H1 (cell line): ENCODE results near the gene TAF10. TPM values are rescaled to one million over a fixed set of nuclear protein-coding genes. Genes with fewer than 3 reads are reported as not detected.

Experiments used
- CTCF ChIA-PET: fragments of 300-600 bp; sonication (Branson Sonifier 250); formaldehyde crosslinking; loops from one replicate; lab custom pipeline; 2021; ENCODE audit not compliant: partially characterized antibody; lab: Charles Lee
- POLR2A ChIA-PET: fragments of 300-600 bp; sonication (Branson Sonifier 250); formaldehyde crosslinking; loops from one replicate; lab custom pipeline; 2021; ENCODE audit warnings: inconsistent platforms; ENCODE audit not compliant: partially characterized antibody; lab: Charles Lee
- DNase-seq, 2 experiments: peaks; one replicate each; pipeline versions ENCODE4 v3.0.0 to v3.0.0-alpha.2; 2010 to 2022; ENCODE audit warnings: low spot score in 2 of 2, low read depth in 1 of 2, mixed read lengths in 1 of 2
- FAIRE-seq: peaks from 2 replicates; lab custom pipeline; 2011; peaks lifted over from hg19 to GRCh38; lab: Jason Lieb, UNC
- H2AFZ ChIP-seq: 2 replicates; pipeline ENCODE4 v1.8.1; 2012; ENCODE audit warnings: low read length, inconsistent platforms
- H2AK5ac ChIP-seq: 2 replicates; pipeline ENCODE4 v1.6.1; 2013; ENCODE audit warnings: low read depth, low read length
- H2BK120ac ChIP-seq: replicated peaks from 2 replicates; pipeline ENCODE3; 2013; ENCODE audit warnings: low read depth, low read length, inconsistent platforms
- H2BK12ac ChIP-seq: 2 replicates; pipeline ENCODE4 v1.6.1; 2013; ENCODE audit warnings: low read depth, low read length
- H2BK15ac ChIP-seq: 2 replicates; pipeline ENCODE4 v1.6.1; 2013; ENCODE audit warnings: low read length
- H2BK20ac ChIP-seq: 2 replicates; pipeline ENCODE4 v1.6.1; 2013; ENCODE audit warnings: low read length
- H2BK5ac ChIP-seq: 2 replicates; pipeline ENCODE4 v1.6.1; 2013; ENCODE audit warnings: low read depth, low read length
- H3K14ac ChIP-seq: 2 replicates; pipeline ENCODE4 v1.6.1; 2013; ENCODE audit warnings: inconsistent platforms; ENCODE audit not compliant: insufficient read length
- H3K18ac ChIP-seq: 2 replicates; pipeline ENCODE4 v1.6.1; 2013; ENCODE audit warnings: low read length; ENCODE audit errors: extremely low read depth
- H3K23ac ChIP-seq: 2 replicates; pipeline ENCODE4 v1.6.1; 2013; ENCODE audit warnings: inconsistent platforms; ENCODE audit not compliant: insufficient read length
- H3K23me2 ChIP-seq: 2 replicates; pipeline ENCODE4 v1.6.1; 2013; ENCODE audit warnings: low read depth, low read length
- H3K27ac ChIP-seq: 2 replicates; pipeline ENCODE4 v1.6.1; 2011; ENCODE audit warnings: low read depth, low read length, inconsistent platforms
- H3K27me3 ChIP-seq, 4 experiments: replicated peaks in 1 of 4; 1 replicate in 1 of 4; 2 replicates in 3 of 4; pipeline versions ENCODE4 v1.6.1 to v1.8.1; 2011 to 2013; ENCODE audit warnings: low read length in 3 of 4, mild to moderate bottlenecking in 3 of 4, inconsistent platforms in 2 of 4, mixed read lengths in 2 of 4, moderate library complexity in 1 of 4; ENCODE audit not compliant: control insufficient read depth in 3 of 4, insufficient read depth in 3 of 4; ENCODE audit errors: extremely low read depth in 1 of 4
- H3K36me3 ChIP-seq, 4 experiments: 2 replicates each; pipeline versions ENCODE4 v1.6.1 to v1.8.1; 2011 to 2013; ENCODE audit warnings: mild to moderate bottlenecking in 4 of 4, low read length in 3 of 4, moderate library complexity in 2 of 4, control low read depth in 1 of 4, inconsistent platforms in 1 of 4; ENCODE audit not compliant: insufficient read depth in 4 of 4, control insufficient read depth in 2 of 4
- H3K4ac ChIP-seq: replicated peaks from 2 replicates; pipeline ENCODE3; 2013; ENCODE audit warnings: low read length, low read depth, mixed read lengths, inconsistent platforms; ENCODE audit not compliant: insufficient read length
- H3K4me1 ChIP-seq, 4 experiments: replicated peaks in 1 of 4; 1 replicate in 1 of 4; 2 replicates in 3 of 4; pipeline versions ENCODE4 v1.6.1 to v1.8.1; 2011 to 2013; ENCODE audit warnings: low read length in 3 of 4, inconsistent platforms in 2 of 4, mixed read lengths in 1 of 4; ENCODE audit not compliant: insufficient read depth in 4 of 4, control insufficient read depth in 3 of 4
- H3K4me2 ChIP-seq, 2 experiments: 2 replicates each; pipeline versions ENCODE4 v1.6.1 to v1.8.1; 2011 to 2013; ENCODE audit warnings: low read depth in 2 of 2, low read length in 2 of 2, control low read depth in 1 of 2, inconsistent platforms in 1 of 2, mild to moderate bottlenecking in 1 of 2; ENCODE audit not compliant: insufficient read depth in 1 of 2
- H3K4me3 ChIP-seq, 4 experiments: fragments of 200-600, 300-600 bp in 1 of 4; sonication (generic), shearing (Covaris generic), sonication (Bioruptor Twin) in 1 of 4; 2 replicates each; pipeline versions ENCODE4 v1.5.1 to v1.8.1; 2011 to 2016; ENCODE audit warnings: low read length in 4 of 4, low read depth in 3 of 4, control low read depth in 2 of 4, inconsistent platforms in 2 of 4, mild to moderate bottlenecking in 2 of 4, mixed read lengths in 1 of 4, moderate library complexity in 1 of 4; ENCODE audit not compliant: insufficient read depth in 2 of 4; ENCODE audit errors: extremely low read depth in 1 of 4
- H3K56ac ChIP-seq: replicated peaks from 2 replicates; pipeline ENCODE3; 2013; ENCODE audit warnings: low read depth, mild to moderate bottlenecking, mixed read lengths, low read length, inconsistent platforms; ENCODE audit not compliant: insufficient read length
- H3K79me1 ChIP-seq: 2 replicates; pipeline ENCODE4 v1.6.1; 2013; ENCODE audit warnings: low read depth, low read length, control low read depth
- H3K79me2 ChIP-seq, 2 experiments: 2 replicates each; pipeline versions ENCODE4 v1.6.1 to v1.8.1; 2012 to 2013; ENCODE audit warnings: low read length in 2 of 2, mild to moderate bottlenecking in 2 of 2, inconsistent platforms in 1 of 2; ENCODE audit not compliant: insufficient read depth in 2 of 2, control insufficient read depth in 1 of 2
- H3K9ac ChIP-seq, 4 experiments: replicated peaks in 1 of 4; 1 replicate in 1 of 4; 2 replicates in 3 of 4; pipeline versions ENCODE4 v1.6.1 to v1.8.1; 2011 to 2013; ENCODE audit warnings: low read depth in 3 of 4, low read length in 3 of 4, control low read depth in 2 of 4, mild to moderate bottlenecking in 2 of 4, moderate library complexity in 2 of 4, inconsistent platforms in 1 of 4; ENCODE audit errors: extremely low read depth in 1 of 4
- H3K9me3 ChIP-seq, 2 experiments: 2 replicates each; pipeline versions ENCODE4 v1.6.1 to v1.8.1; 2012 to 2013; ENCODE audit warnings: mild to moderate bottlenecking in 2 of 2, moderate library complexity in 2 of 2, control low read depth in 1 of 2, inconsistent platforms in 1 of 2, low read depth in 1 of 2, low read length in 1 of 2, mixed read lengths in 1 of 2; ENCODE audit not compliant: insufficient read depth in 2 of 2
- H4K20me1 ChIP-seq, 2 experiments: replicated peaks in 1 of 2; 2 replicates each; pipeline versions ENCODE3 to v1.8.1; 2011 to 2013; ENCODE audit warnings: inconsistent platforms in 2 of 2, low read length in 2 of 2, mild to moderate bottlenecking in 1 of 2; ENCODE audit not compliant: insufficient read depth in 2 of 2, control insufficient read depth in 1 of 2
- H4K5ac ChIP-seq: 2 replicates; pipeline ENCODE4 v1.6.1; 2013; ENCODE audit warnings: low read length, low read depth, mixed read lengths, inconsistent platforms; ENCODE audit not compliant: insufficient read length
- H4K8ac ChIP-seq: 2 replicates; pipeline ENCODE4 v1.8.0; 2013; ENCODE audit warnings: mild to moderate bottlenecking, moderate library complexity, low read length, inconsistent platforms; ENCODE audit not compliant: insufficient read depth; ENCODE audit errors: extremely low read depth
- H4K91ac ChIP-seq: replicated peaks from 2 replicates; pipeline ENCODE3; 2013; ENCODE audit warnings: low read length, mixed read lengths, inconsistent platforms; ENCODE audit not compliant: insufficient read length
- BACH1 ChIP-seq: IDR thresholded peaks from 2 replicates; pipeline ENCODE4 v1.6.1; 2012; ENCODE audit warnings: low read length, improper control_type of control experiment
- BCL11A ChIP-seq, 2 experiments: IDR thresholded peaks; one replicate each; pipeline ENCODE4 v1.6.1; 2011; ENCODE audit warnings: low read depth in 2 of 2, low read length in 2 of 2, mild to moderate bottlenecking in 2 of 2
- FOSL1 ChIP-seq: IDR thresholded peaks from 2 replicates; pipeline ENCODE4 v1.6.1; 2011; ENCODE audit warnings: mild to moderate bottlenecking, low read depth, low read length, moderate library complexity; ENCODE audit not compliant: insufficient read depth
- KDM4A ChIP-seq: IDR thresholded peaks from one replicate; pipeline ENCODE4 v1.7.1; 2012; ENCODE audit warnings: low read depth, mild to moderate bottlenecking, moderate library complexity, low read length, inconsistent platforms; ENCODE audit not compliant: severe bottlenecking
- POLR2AphosphoS5 ChIP-seq: IDR thresholded peaks from 2 replicates; pipeline ENCODE4 v1.6.1; 2011; ENCODE audit warnings: low read depth, low read length
- POU5F1 ChIP-seq: IDR thresholded peaks from 2 replicates; pipeline ENCODE4 v1.6.1; 2011; ENCODE audit warnings: low read depth, mild to moderate bottlenecking, low read length, moderate library complexity
- RFX5 ChIP-seq: IDR thresholded peaks from 2 replicates; pipeline ENCODE4 v1.6.1; 2011; ENCODE audit warnings: low read depth, low read length, improper control_type of control experiment, borderline replicate concordance
- RNF2 ChIP-seq: fragments of 200-900, 300-1000 bp; sonication (generic); IDR thresholded peaks from 2 replicates; pipeline ENCODE4 v1.7.1; 2016; ENCODE audit warnings: borderline replicate concordance, low read depth, mild to moderate bottlenecking, antibody characterized with exemption, low read length; ENCODE audit not compliant: poor library complexity, severe bottlenecking; ENCODE audit errors: missing control alignments
- RXRA ChIP-seq: IDR thresholded peaks from 2 replicates; pipeline ENCODE4 v1.6.1; 2011; ENCODE audit warnings: low read depth, mild to moderate bottlenecking, low read length, moderate library complexity; ENCODE audit not compliant: insufficient read depth
- SP1 ChIP-seq: IDR thresholded peaks from 2 replicates; pipeline ENCODE4 v1.6.1; 2011; ENCODE audit warnings: low read depth, low read length
- SRF ChIP-seq: IDR thresholded peaks from 2 replicates; pipeline ENCODE4 v1.6.1; 2011; ENCODE audit warnings: mild to moderate bottlenecking, low read depth, low read length, moderate library complexity
- YY1 ChIP-seq: IDR thresholded peaks from 2 replicates; pipeline ENCODE4 v1.6.1; 2011; ENCODE audit warnings: low read depth, mild to moderate bottlenecking, low read length
- WGBS, 2 experiments: shearing (Covaris generic) in 1 of 2; methylation state at CpG; one replicate each; pipeline versions ENCODE4 v1.1.6 to v1.1.7; 2013 to 2015; ENCODE audit warnings: low lambda C conversion rate in 2 of 2, mixed read lengths in 2 of 2, inconsistent platforms in 1 of 2, low coverage in 1 of 2, missing lambda C conversion rate in 1 of 2; ENCODE audit not compliant: insufficient replicate concordance in 2 of 2, insufficient coverage in 1 of 2, insufficient read length in 1 of 2; ENCODE audit errors: extremely low coverage in 1 of 2, missing lambda C conversion rate in 1 of 2; 5-methylcytosine and 5-hydroxymethylcytosine counted together
- polyA plus RNA-seq, 7 experiments: library from polyadenylated mRNA; depleted of rRNA in 3 of 7; stranded (reverse) in 5 of 7; unstranded in 2 of 7; fragments of >200 nt in 5 of 7; fragments of 200-250 nt in 2 of 7; gene quantifications; 1 replicate in 5 of 7; 2 replicates in 1 of 7; 4 replicates in 1 of 7; pipeline versions ENCODE4 v1.2.1 to v1.2.3, GENCODE V29; 2011 to 2013; ENCODE audit warnings: missing spikeins in 2 of 7, mixed read lengths in 2 of 7
- total RNA-seq: library from RNA; stranded (reverse); fragmentation: NEBNext Ultra II Directional; extraction: Animal tissue kit (Norgen Biotek cat#: 25700); gene quantifications from 2 replicates; pipeline ENCODE4 v1.2.1, GENCODE V29; 2021
- TF ChIP-seq, protein P1 (sequence below): IDR thresholded peaks from 2 replicates; pipeline ENCODE4 v1.6.1; 2011; ENCODE audit warnings: low read length, improper control_type of control experiment

Gene TAF10
- total and polyA plus RNA-seq, 2 of the 8 experiments (the other 6 are each of a cell fraction or from before 2014, with no cell fraction given) = 128 to 213 TPM

GRCh38 chr11:6563667-6564066, 48.3 kb downstream of the TAF10 start:
- no peak overlapping the region for H3K14ac ChIP-seq
- H3K79me1 ChIP-seq = no peaks in the 10 kb centered on the region
- no peak overlapping the region for H2BK5ac ChIP-seq
- no peak overlapping the region for H2AK5ac ChIP-seq
- H2BK120ac ChIP-seq = no peak overlapping the region
- no peak overlapping the region for H2BK20ac ChIP-seq
- DNase-seq (no peak), FAIRE-seq (no peak)
- ChIA-PET POLR2A (interaction anchor here (1.0 to 1.6 kb wide), 2 partner anchors 10 to 61 kb away, joined by 3 to 5 read pairs; no protein-coding TSS in a partner anchor), CTCF (interaction anchor here (0.8 to 3.3 kb wide), 11 partner anchors 7 to 184 kb away, joined by 3 to 14 read pairs (median 4); no protein-coding TSS in a partner anchor)
- 85% methylated on average over 10 of the region's 10 CpGs; no CpG with 5 or more reads in 1 of the 2 experiments for WGBS, 2 experiments
- no peak overlapping the region for H2BK12ac ChIP-seq
- H3K27ac ChIP-seq = no peak overlapping the region
- no peak overlapping the region for H2BK15ac ChIP-seq
- no peak overlapping the region for H3K4me2 ChIP-seq
- no peak overlapping the region for H3K18ac ChIP-seq
- H3K9ac ChIP-seq = no peak overlapping the region
- H4K91ac ChIP-seq = no peak overlapping the region
- H3K27me3 ChIP-seq = peaks cover 0 to 2% (median 0%) of the 10 kb centered on the region in 4 experiments; a peak in 1 of 7 replicates
- no peaks in the 10 kb centered on the region for H3K23me2 ChIP-seq
- H3K36me3 ChIP-seq = no peaks in the 10 kb centered on the region
- no peak overlapping the region for H4K8ac ChIP-seq
- no peak overlapping the region for H3K56ac ChIP-seq
- H3K23ac ChIP-seq = no peak overlapping the region
- H4K20me1 ChIP-seq = no peaks in the 10 kb centered on the region
- H3K79me2 ChIP-seq = no peaks in the 10 kb centered on the region
- no peak overlapping the region for H3K4ac ChIP-seq
- no peak overlapping the region for H3K4me3 ChIP-seq
- no peak overlapping the region for H2AFZ ChIP-seq
- H4K5ac ChIP-seq = no peak overlapping the region
- peaks cover 0 to 9% (median 3%) of the 10 kb centered on the region in 4 experiments; a peak in 5 of 7 replicates for H3K4me1 ChIP-seq
- no peaks in the 10 kb centered on the region for H3K9me3 ChIP-seq
- TF ChIP-seq POU5F1 = no peak
- TF ChIP-seq, protein P1, sequence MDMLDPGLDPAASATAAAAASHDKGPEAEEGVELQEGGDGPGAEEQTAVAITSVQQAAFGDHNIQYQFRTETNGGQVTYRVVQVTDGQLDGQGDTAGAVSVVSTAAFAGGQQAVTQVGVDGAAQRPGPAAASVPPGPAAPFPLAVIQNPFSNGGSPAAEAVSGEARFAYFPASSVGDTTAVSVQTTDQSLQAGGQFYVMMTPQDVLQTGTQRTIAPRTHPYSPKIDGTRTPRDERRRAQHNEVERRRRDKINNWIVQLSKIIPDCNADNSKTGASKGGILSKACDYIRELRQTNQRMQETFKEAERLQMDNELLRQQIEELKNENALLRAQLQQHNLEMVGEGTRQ = no peak
- TF ChIP-seq BCL11A (IDR thresholded peaks at IDR 0.05; ENCODE audit: low read depth in 2 of 2, low read length in 2 of 2) = no peak
- no peak for TF ChIP-seq RFX5
- no peak for TF ChIP-seq YY1
- no peak for TF ChIP-seq SP1
- TF ChIP-seq POLR2AphosphoS5 = no peak
- no peak for TF ChIP-seq RNF2
- TF ChIP-seq FOSL1 = no peak
- TF ChIP-seq BACH1 = no peak
- TF ChIP-seq RXRA = no peak
- TF ChIP-seq KDM4A = no peak
- TF ChIP-seq SRF = no peak
